Liver (tissue), 9 donors: ENCODE measurements around the gene SERINC1. TPM values are rescaled to one million over a fixed set of nuclear protein-coding genes. Genes with fewer than 3 reads are reported as not detected.
A peak's percentile ranks its signal among the peaks of the same experiment; 100 is the strongest.

ENCODE experiments used
- DNase-seq: peaks from one replicate; pipeline ENCODE4 v3.0.0-alpha.2; 2017; ENCODE audit warnings: low spot score
- H3K27ac ChIP-seq, 2 donors: one replicate each; pipeline ENCODE4 v1.7.0; 2013; ENCODE audit warnings: inconsistent platforms in 2 of 2, low read length in 2 of 2, control low read depth in 1 of 2, low read depth in 1 of 2, mild to moderate bottlenecking in 1 of 2
- H3K27me3 ChIP-seq, 4 donors: one replicate each; pipeline versions ENCODE4 v1.6.1 to v1.7.0; 2013; ENCODE audit warnings: low read length in 3 of 4, inconsistent platforms in 1 of 4, mild to moderate bottlenecking in 1 of 4, moderate library complexity in 1 of 4; ENCODE audit not compliant: control insufficient read depth in 4 of 4, insufficient read depth in 4 of 4
- H3K36me3 ChIP-seq, 4 donors: one replicate each; pipeline versions ENCODE4 v1.6.1 to v1.7.0; 2013; ENCODE audit warnings: low read length in 3 of 4, mild to moderate bottlenecking in 3 of 4, low read depth in 1 of 4, moderate library complexity in 1 of 4; ENCODE audit not compliant: control insufficient read depth in 4 of 4, insufficient read depth in 3 of 4
- H3K4me1 ChIP-seq, 4 donors: one replicate each; pipeline versions ENCODE4 v1.6.1 to v1.7.0; 2013; ENCODE audit warnings: low read length in 3 of 4, mild to moderate bottlenecking in 3 of 4, moderate library complexity in 1 of 4; ENCODE audit not compliant: control insufficient read depth in 4 of 4, insufficient read depth in 4 of 4
- H3K4me3 ChIP-seq, 3 donors: one replicate each; pipeline versions ENCODE4 v1.6.1 to v1.7.0; 2013; ENCODE audit warnings: low read length in 3 of 3, control low read depth in 1 of 3, low read depth in 1 of 3, mild to moderate bottlenecking in 1 of 3
- H3K9ac ChIP-seq, 2 donors: one replicate each; pipeline ENCODE4 v1.7.0; 2013; ENCODE audit warnings: low read length in 2 of 2, mild to moderate bottlenecking in 2 of 2, moderate library complexity in 2 of 2, control low read depth in 1 of 2, low read depth in 1 of 2
- H3K9me3 ChIP-seq, 4 donors: one replicate each; pipeline versions ENCODE4 v1.6.1 to v1.7.0; 2013; ENCODE audit warnings: low read length in 3 of 4; ENCODE audit not compliant: control insufficient read depth in 4 of 4
- EGR1 ChIP-seq, 2 donors: IDR thresholded peaks; 2 replicates each; pipeline ENCODE4 v1.6.1; 2016 to 2018; ENCODE audit warnings: antibody characterized with exemption in 2 of 2, low read depth in 2 of 2
- FOXA2 ChIP-seq: IDR thresholded peaks from 2 replicates; pipeline ENCODE4 v1.6.1; 2016; ENCODE audit warnings: antibody characterized with exemption
- HNF4A ChIP-seq, 2 donors: conservative IDR thresholded peaks; 2 replicates each; pipeline ENCODE4 v1.6.1; 2016; ENCODE audit warnings: antibody characterized with exemption in 2 of 2, mild to moderate bottlenecking in 2 of 2
- JUND ChIP-seq, 2 donors: IDR thresholded peaks; 2 replicates each; pipeline ENCODE4 v1.6.1; 2016; ENCODE audit warnings: antibody characterized with exemption in 2 of 2
- NR2F2 ChIP-seq: IDR thresholded peaks from 2 replicates; pipeline ENCODE4 v1.6.1; 2016; ENCODE audit warnings: antibody characterized with exemption
- RAD21 ChIP-seq, 2 donors: IDR thresholded peaks; 2 replicates each; pipeline ENCODE4 v1.6.1; 2016; ENCODE audit warnings: antibody characterized with exemption in 2 of 2, mild to moderate bottlenecking in 2 of 2
- TAF1 ChIP-seq: conservative IDR thresholded peaks from 2 replicates; pipeline ENCODE4 v1.6.1; 2016; ENCODE audit warnings: antibody characterized with exemption, mild to moderate bottlenecking
- YY1 ChIP-seq: IDR thresholded peaks from 2 replicates; pipeline ENCODE4 v1.6.1; 2016; ENCODE audit warnings: antibody characterized with exemption, mild to moderate bottlenecking
- WGBS: extraction: QIAGEN DNeasy Blood & Tissue Kit; methylation state at CpG from one replicate; pipeline ENCODE4 v1.1.7; 2013; 5-methylcytosine and 5-hydroxymethylcytosine counted together
- polyA plus RNA-seq, 2 donors: library from polyadenylated mRNA; stranded (reverse) in 1 of 2; unstranded in 1 of 2; fragments of 200-250 nt in 1 of 2; fragments of >200 nt in 1 of 2; fragmentation: Nextera tagmentation in 1 of 2; extraction: Ambion mirVana in 1 of 2; gene quantifications; one replicate each; pipeline versions ENCODE4 v1.2.1 to v1.2.3, GENCODE V29; 2013 to 2015
- total RNA-seq, 2 donors: library from RNA; depleted of rRNA; stranded (reverse); fragments of >200 nt; gene quantifications; one replicate each; pipeline ENCODE4 v1.2.3, GENCODE V29; 2014
- TF ChIP-seq, protein P1 (sequence below): IDR thresholded peaks from 2 replicates; pipeline ENCODE4 v1.6.1; 2016; ENCODE audit warnings: antibody characterized with exemption
- TF ChIP-seq, protein P2 (sequence below): IDR thresholded peaks from 2 replicates; pipeline ENCODE4 v1.6.1; 2016; ENCODE audit warnings: antibody characterized with exemption
- TF ChIP-seq, protein P3 (sequence below): fragments of 150-350 bp; IDR thresholded peaks from 2 replicates; pipeline ENCODE4 v1.5.1; 2017; ENCODE audit warnings: improper control_type of control experiment, low read depth, low read length; ENCODE audit not compliant: missing input control
- donor health status: healthy.
- donor health status: healthy.
- donor health status: healthy.
- donor health status: healthy.
- donor health status: healthy.

The SERINC1 gene
- total and polyA plus RNA-seq, 4 donors, result 79.8 to 139 (median 113) TPM

DNA sequence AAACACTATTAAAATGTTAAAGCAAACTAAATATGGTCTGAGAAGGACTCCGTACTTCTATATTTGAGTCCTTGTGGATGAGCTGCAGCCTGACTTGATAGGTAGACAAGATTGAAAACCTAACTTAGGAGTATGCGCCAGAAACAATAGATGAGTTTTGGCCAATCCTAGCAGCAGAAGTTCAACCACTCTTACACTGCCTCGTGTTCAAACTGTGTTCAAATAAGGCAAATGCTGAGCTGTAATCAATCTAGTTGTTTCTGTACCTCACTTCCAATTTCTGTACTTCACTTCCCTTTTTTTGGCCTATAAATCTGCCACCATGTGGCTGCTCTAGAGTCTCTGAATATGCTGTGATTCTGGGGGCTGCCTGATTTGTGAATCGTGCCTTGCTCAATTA lies 13.2 kb upstream of the SERINC1 start:
- Histone ChIP-seq H3K4me1 (no peaks in the 10 kb centered on the region), H3K9ac (no peak overlapping the region), H3K27me3 (no peaks in the 10 kb centered on the region), H3K36me3 (peaks cover 0 to 2% (median 0%) of the 10 kb centered on the region in 4 donors), H3K9me3 (no peaks in the 10 kb centered on the region), H3K4me3 (no peak overlapping the region), H3K27ac (no peak overlapping the region)
- TF ChIP-seq HNF4A (conservative IDR thresholded peaks at IDR 0.05) (no peak), EGR1 (IDR thresholded peaks at IDR 0.05; ENCODE audit: low read depth in 2 of 2) (no peak), FOXA2 (no peak), TAF1 (no peak), JUND (IDR thresholded peaks at IDR 0.05) (no peak)
- TF ChIP-seq, protein P1, sequence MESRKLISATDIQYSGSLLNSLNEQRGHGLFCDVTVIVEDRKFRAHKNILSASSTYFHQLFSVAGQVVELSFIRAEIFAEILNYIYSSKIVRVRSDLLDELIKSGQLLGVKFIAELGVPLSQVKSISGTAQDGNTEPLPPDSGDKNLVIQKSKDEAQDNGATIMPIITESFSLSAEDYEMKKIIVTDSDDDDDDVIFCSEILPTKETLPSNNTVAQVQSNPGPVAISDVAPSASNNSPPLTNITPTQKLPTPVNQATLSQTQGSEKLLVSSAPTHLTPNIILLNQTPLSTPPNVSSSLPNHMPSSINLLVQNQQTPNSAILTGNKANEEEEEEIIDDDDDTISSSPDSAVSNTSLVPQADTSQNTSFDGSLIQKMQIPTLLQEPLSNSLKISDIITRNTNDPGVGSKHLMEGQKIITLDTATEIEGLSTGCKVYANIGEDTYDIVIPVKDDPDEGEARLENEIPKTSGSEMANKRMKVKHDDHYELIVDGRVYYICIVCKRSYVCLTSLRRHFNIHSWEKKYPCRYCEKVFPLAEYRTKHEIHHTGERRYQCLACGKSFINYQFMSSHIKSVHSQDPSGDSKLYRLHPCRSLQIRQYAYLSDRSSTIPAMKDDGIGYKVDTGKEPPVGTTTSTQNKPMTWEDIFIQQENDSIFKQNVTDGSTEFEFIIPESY, result no peak
- TF ChIP-seq, protein P2, sequence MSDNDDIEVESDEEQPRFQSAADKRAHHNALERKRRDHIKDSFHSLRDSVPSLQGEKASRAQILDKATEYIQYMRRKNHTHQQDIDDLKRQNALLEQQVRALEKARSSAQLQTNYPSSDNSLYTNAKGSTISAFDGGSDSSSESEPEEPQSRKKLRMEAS, result no peak
- WGBS, result 81% methylated on average over 4 of the region's 4 CpGs
- no peak for DNase-seq

DNA sequence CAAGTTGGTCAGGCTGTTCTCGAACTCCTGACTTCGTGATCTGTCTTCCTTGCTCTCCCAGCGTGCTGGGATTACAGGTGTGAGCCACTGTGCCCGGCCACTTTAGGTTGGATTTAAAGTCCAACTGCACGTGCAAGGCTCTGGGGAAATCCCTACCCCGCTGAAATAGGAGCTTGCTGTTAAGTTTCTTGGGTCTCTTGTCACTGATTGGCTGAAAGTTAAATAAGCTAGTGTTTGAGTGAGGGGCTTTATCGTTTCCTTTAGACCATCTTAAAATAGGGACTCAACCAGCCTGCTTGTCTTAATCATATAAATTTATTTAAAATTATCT lies 11.1 kb upstream of the SERINC1 start:
- H3K27me3 ChIP-seq, result no peaks in the 10 kb centered on the region
- H3K27ac ChIP-seq, result no peak overlapping the region
- peaks cover 0 to 2% (median 0%) of the 10 kb centered on the region in 4 donors for H3K36me3 ChIP-seq
- 91% methylated on average over 7 of the region's 7 CpGs for WGBS
- TF ChIP-seq EGR1 (IDR thresholded peaks at IDR 0.05; ENCODE audit: low read depth in 2 of 2) (no peak), TAF1 (no peak), HNF4A (conservative IDR thresholded peaks at IDR 0.05) (no peak), NR2F2 (no peak), RAD21 (IDR thresholded peaks at IDR 0.05) (no peak)
- no peaks in the 10 kb centered on the region for H3K4me1 ChIP-seq
- H3K4me3 ChIP-seq, result no peak overlapping the region
- no peaks in the 10 kb centered on the region for H3K9me3 ChIP-seq
- no peak for DNase-seq
- H3K9ac ChIP-seq, result no peak overlapping the region

DNA sequence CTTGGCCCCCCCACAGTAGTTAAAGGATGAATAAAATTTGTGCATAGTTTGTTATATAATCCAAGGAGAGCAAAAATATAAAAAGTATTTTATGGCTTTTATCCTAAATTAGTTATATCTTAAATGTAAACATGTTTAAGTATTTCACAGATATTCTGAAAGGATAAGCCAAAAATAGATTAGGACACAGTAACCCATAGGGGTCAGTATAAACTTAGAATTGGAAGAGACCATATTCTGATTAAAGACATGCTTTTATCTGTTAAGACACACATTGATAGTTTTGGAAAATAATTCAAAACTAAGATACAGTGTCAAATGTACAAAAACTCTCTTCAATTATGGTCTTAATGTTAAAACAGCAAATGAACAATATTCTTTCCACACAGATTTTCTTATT lies 4.5 kb upstream of the SERINC1 start:
- no peaks in the 10 kb centered on the region for H3K9me3 ChIP-seq
- H3K9ac ChIP-seq, result no peak overlapping the region
- H3K4me3 ChIP-seq, result no peak overlapping the region
- peaks cover 0 to 11% (median 4%) of the 10 kb centered on the region in 4 donors for H3K4me1 ChIP-seq
- TF ChIP-seq, protein P3, sequence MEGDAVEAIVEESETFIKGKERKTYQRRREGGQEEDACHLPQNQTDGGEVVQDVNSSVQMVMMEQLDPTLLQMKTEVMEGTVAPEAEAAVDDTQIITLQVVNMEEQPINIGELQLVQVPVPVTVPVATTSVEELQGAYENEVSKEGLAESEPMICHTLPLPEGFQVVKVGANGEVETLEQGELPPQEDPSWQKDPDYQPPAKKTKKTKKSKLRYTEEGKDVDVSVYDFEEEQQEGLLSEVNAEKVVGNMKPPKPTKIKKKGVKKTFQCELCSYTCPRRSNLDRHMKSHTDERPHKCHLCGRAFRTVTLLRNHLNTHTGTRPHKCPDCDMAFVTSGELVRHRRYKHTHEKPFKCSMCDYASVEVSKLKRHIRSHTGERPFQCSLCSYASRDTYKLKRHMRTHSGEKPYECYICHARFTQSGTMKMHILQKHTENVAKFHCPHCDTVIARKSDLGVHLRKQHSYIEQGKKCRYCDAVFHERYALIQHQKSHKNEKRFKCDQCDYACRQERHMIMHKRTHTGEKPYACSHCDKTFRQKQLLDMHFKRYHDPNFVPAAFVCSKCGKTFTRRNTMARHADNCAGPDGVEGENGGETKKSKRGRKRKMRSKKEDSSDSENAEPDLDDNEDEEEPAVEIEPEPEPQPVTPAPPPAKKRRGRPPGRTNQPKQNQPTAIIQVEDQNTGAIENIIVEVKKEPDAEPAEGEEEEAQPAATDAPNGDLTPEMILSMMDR, result peak; percentile 28
- TF ChIP-seq YY1 (no peak), RAD21 (IDR thresholded peaks at IDR 0.05) (peak; percentile 65 to 67), JUND (IDR thresholded peaks at IDR 0.05) (no peak), TAF1 (no peak), HNF4A (conservative IDR thresholded peaks at IDR 0.05) (no peak), FOXA2 (no peak)
- no peak for DNase-seq
- H3K27me3 ChIP-seq, result no peaks in the 10 kb centered on the region
- H3K36me3 ChIP-seq, result no peaks in the 10 kb centered on the region
- no peak overlapping the region for H3K27ac ChIP-seq
